Calu3 (cell line): ENCODE results near the gene HIGD1B. TPM values are rescaled to one million over a fixed set of nuclear protein-coding genes. Genes with fewer than 3 reads are reported as not detected.

Experiments
- BruUV-seq: library from RNA; stranded (reverse); fragments of 400-500 nt; replicated peaks from 2 replicates; lab custom pipeline; 2021; lab: Mats Ljungman, UMichigan
- CTCF ChIA-PET: fragments of 300-600 bp; sonication (Branson Sonifier 250); formaldehyde crosslinking; loops from one replicate; lab custom pipeline; 2022; ENCODE audit warnings: antibody characterized with exemption; lab: Charles Lee
- DNase-seq: peaks from one replicate; pipeline ENCODE4 v3.0.0; 2022
- H3K27ac Mint-ChIP-seq: one replicate; pipeline ENCODE4 v1.8.0; 2022; ENCODE audit warnings: mixed read lengths; ENCODE audit not compliant: unreplicated experiment
- H3K27me3 Mint-ChIP-seq: one replicate; pipeline ENCODE4 v1.8.0; 2022; ENCODE audit warnings: mixed read lengths; ENCODE audit not compliant: unreplicated experiment
- H3K36me3 Mint-ChIP-seq: one replicate; pipeline ENCODE4 v1.8.0; 2022; ENCODE audit warnings: mild to moderate bottlenecking, moderate library complexity, mixed read lengths; ENCODE audit not compliant: insufficient read depth, unreplicated experiment
- H3K4me1 Mint-ChIP-seq: one replicate; pipeline ENCODE4 v1.8.0; 2022; ENCODE audit warnings: mild to moderate bottlenecking, low read depth, mixed read lengths; ENCODE audit not compliant: unreplicated experiment
- H3K4me3 Mint-ChIP-seq: one replicate; pipeline ENCODE4 v1.8.0; 2022; ENCODE audit warnings: mild to moderate bottlenecking, low read depth, moderate library complexity, mixed read lengths; ENCODE audit not compliant: unreplicated experiment
- H3K9me3 Mint-ChIP-seq: one replicate; pipeline ENCODE4 v1.8.0; 2022; ENCODE audit warnings: low read depth, mixed read lengths; ENCODE audit not compliant: unreplicated experiment
- intact Hi-C: fragments of 100-400 bp; cut with micrococcal nuclease; formaldehyde crosslinking; loops from one replicate; pipeline ENCODE4 v1.10.0; 2022; ENCODE audit not compliant: unreplicated experiment
- total RNA-seq: library from RNA; stranded (reverse); gene quantifications from 2 replicates; pipeline ENCODE4 v1.2.3, GENCODE V29; 2022
- TF ChIP-seq, protein P1 (sequence below): fragments of 200-600 bp; IDR thresholded peaks from one replicate; pipeline ENCODE4 v1.8.0; 2022; ENCODE audit warnings: antibody characterized with exemption; ENCODE audit not compliant: unreplicated experiment

HIGD1B gene
- total RNA-seq, 1 experiment from 2014 or later: not detected

DNA sequence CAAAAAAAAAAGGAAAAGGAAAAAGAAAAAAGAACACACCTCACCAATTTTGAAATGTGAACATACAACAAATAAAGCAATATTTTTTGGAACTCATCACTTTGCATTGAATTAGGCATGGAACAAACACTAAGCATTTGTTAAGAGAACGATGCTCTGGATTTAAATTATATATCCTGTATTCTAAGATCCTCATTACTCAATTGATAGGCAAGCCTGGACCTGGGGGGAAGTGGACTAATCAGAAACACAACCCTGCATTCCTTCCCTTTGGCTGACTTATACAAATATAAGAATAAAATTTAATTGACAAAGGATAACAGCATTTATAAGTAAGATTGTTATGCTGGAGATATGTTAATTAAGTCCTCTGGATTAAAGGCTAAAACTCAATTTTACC is 19.8 kb upstream of the HIGD1B start:
- H3K27ac Mint-ChIP-seq: no peak overlapping the region
- BruUV-seq: no TSS peak
- H3K4me3 Mint-ChIP-seq: peak overlapping the region; percentile 99
- TF ChIP-seq, protein P1, sequence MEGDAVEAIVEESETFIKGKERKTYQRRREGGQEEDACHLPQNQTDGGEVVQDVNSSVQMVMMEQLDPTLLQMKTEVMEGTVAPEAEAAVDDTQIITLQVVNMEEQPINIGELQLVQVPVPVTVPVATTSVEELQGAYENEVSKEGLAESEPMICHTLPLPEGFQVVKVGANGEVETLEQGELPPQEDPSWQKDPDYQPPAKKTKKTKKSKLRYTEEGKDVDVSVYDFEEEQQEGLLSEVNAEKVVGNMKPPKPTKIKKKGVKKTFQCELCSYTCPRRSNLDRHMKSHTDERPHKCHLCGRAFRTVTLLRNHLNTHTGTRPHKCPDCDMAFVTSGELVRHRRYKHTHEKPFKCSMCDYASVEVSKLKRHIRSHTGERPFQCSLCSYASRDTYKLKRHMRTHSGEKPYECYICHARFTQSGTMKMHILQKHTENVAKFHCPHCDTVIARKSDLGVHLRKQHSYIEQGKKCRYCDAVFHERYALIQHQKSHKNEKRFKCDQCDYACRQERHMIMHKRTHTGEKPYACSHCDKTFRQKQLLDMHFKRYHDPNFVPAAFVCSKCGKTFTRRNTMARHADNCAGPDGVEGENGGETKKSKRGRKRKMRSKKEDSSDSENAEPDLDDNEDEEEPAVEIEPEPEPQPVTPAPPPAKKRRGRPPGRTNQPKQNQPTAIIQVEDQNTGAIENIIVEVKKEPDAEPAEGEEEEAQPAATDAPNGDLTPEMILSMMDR: no peak
- CTCF ChIA-PET: interaction anchor here (1.0 to 1.2 kb wide), 2 partner anchors 20 to 48 kb away, joined by 3 to 4 read pairs; no protein-coding TSS in a partner anchor
- no peaks in the 10 kb centered on the region for H3K27me3 Mint-ChIP-seq
- no peak for DNase-seq
- intact Hi-C loops: loop anchor here (2.0 to 5.0 kb wide), 2 partner anchors 39 to 49 kb away; no protein-coding TSS in a partner anchor
- H3K9me3 Mint-ChIP-seq: no peaks in the 10 kb centered on the region
- peaks cover 30% of the 10 kb centered on the region for H3K4me1 Mint-ChIP-seq
- H3K36me3 Mint-ChIP-seq: peaks cover 35% of the 10 kb centered on the region

DNA sequence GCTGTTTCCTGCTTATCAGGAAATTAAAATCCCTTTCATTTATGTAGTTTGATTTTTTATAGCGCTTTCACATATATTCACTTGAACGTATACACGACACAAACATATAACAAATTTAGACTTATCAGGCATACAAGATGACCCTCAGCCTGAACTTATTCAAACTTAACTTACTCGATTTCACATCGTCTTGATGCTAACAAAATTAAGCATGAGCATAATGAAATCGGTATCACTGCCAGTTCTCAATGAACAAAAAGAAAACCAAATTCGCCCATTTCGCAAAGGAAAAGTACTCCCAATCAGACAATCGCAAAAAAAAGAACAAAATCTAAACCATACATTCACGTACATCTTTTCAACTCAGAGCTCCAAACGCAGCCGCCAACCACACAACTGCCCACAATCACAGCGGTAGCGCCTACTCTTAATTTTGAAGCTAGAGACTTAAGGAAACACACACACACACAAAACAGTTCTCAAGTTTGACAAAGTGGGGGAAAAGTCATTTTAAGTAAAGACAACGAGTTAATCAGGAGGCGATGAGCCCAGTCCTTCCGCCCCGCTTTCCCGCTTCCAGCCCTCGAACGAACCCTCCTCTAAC is 18.7 kb upstream of the HIGD1B start:
- no peaks in the 10 kb centered on the region for H3K9me3 Mint-ChIP-seq
- H3K27ac Mint-ChIP-seq: peak overlapping the region; percentile 96
- BruUV-seq: TSS peak; percentile 71
- TF ChIP-seq, protein P1: no peak
- H3K4me3 Mint-ChIP-seq: peak overlapping the region; percentile 99
- CTCF ChIA-PET: interaction anchor here (1.0 to 1.2 kb wide), 4 partner anchors 8 to 53 kb away, joined by 3 to 5 read pairs (median 4); no protein-coding TSS in a partner anchor
- intact Hi-C loops: loop anchor here (2.0 to 5.0 kb wide), 2 partner anchors 38 to 50 kb away; no protein-coding TSS in a partner anchor
- H3K4me1 Mint-ChIP-seq: peaks cover 19% of the 10 kb centered on the region
- DNase-seq: no peak
- H3K27me3 Mint-ChIP-seq: no peaks in the 10 kb centered on the region
- H3K36me3 Mint-ChIP-seq: peaks cover 27% of the 10 kb centered on the region

DNA sequence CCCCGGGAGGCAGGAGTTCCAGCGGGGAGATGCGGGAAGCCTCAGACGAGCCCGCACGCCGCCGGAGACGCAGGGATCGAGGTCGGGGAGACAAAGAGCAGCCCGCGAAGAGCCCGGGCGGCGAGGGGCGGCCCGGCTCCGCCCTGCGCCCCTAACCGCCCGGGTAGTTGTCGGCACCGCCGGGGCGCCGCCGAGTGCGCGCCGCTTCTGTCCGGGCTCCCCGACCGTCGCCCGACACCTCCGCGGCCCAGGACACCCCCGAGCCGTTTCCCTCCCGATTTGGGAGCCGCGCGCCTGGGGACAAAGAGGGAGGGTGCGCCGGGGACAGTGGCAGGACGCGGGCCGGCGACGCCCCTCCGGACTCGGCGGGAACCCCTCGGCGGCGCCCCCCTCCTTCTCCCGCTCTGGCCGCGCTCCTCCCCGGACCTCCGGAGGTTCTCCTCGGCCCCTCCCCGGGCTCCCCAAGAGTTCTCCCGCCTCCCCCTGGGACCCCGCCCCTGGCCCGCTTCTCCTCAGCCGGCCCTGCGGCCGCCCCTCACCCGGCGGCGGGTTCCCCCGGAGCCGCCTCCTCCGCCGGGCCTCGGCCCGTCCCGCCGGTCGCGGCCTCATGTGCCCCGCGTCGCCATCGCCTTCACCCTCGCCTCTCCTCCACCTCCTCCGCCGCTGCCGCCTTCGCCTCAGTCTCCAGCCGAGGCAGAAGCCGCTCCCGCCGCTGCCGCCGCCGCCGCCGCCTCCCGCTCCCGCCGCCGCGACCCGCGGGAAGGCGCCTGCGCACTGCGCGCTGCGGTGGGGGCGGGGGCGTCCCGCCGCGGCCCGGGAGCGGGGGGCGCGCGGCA is 17.9 kb upstream of the HIGD1B start, which contains the start of gene GJC1:
TSS of gene GJC1 (minus strand) at position 765 of the 836 bp plus-strand sequence. CDS start 24,470 bp downstream, outside the sequence.
- TF ChIP-seq, protein P1: no peak
- no TSS peak for BruUV-seq
- no peaks in the 10 kb centered on the region for H3K9me3 Mint-ChIP-seq
- peak within 1 kb of the TSS; percentile 96 for H3K27ac Mint-ChIP-seq
- CTCF ChIA-PET: interaction anchor here (0.5 to 1.2 kb wide), 4 partner anchors 9 to 424 kb away, joined by 3 to 5 read pairs (median 5); no protein-coding TSS in a partner anchor
- no peaks in the 10 kb centered on the region for H3K27me3 Mint-ChIP-seq
- intact Hi-C loops: loop anchor here (2.0 to 5.0 kb wide), 2 partner anchors 38 to 51 kb away; no protein-coding TSS in a partner anchor
- peaks cover 27% of the 10 kb centered on the region for H3K36me3 Mint-ChIP-seq
- H3K4me3 Mint-ChIP-seq: peak within 1 kb of the TSS; percentile 99
- peak; percentile 74 for DNase-seq
- peaks cover 13% of the 10 kb centered on the region for H3K4me1 Mint-ChIP-seq
